Activated CD8-positive, alpha-beta memory T cell treated with anti-CD3 and anti-CD28 coated beads for 36 hours (primary cell): ENCODE data around the gene COL24A1. TPM values are rescaled to one million over a fixed set of nuclear protein-coding genes. Genes with fewer than 3 reads are reported as not detected.
"Not testable (repeated sequence)": the region's sequence is repeated elsewhere in the genome, so short reads cannot be mapped to it uniquely, and the experiment has no call there.

Experiments used
- CTCF ChIA-PET: fragments of 350-600 bp; sonication (Branson Sonifier 250); formaldehyde crosslinking; loops from one replicate; lab custom pipeline; 2021; ENCODE audit warnings: antibody characterized with exemption; lab: Charles Lee
- POLR2A ChIA-PET: fragments of 350-600 bp; sonication (Branson Sonifier 250); formaldehyde crosslinking; loops from one replicate; lab custom pipeline; 2021; ENCODE audit warnings: antibody characterized with exemption; lab: Charles Lee
- total RNA-seq, 2 experiments: library from RNA; stranded (reverse); gene quantifications; one replicate each; pipeline ENCODE4 v1.2.3, GENCODE V29; 2021

COL24A1 gene
- total RNA-seq, 2 experiments from 2014 or later: not detected

GRCh38 chr1:86018283-86018923, 138.2 kb downstream of the COL24A1 start:
- ChIA-PET POLR2A (no interaction called here), CTCF (interaction anchor here (1.2 kb wide), 1 partner anchor 10 kb away, joined by 5 read pairs; no protein-coding TSS in a partner anchor)

- POLR2A ChIA-PET: no interaction called here
- CTCF ChIA-PET: interaction anchor here (0.9 kb wide), 1 partner anchor 107 kb away, joined by 3 read pairs; no protein-coding TSS in a partner anchor
Measured at GRCh38 chr1:86016076-86016759, 140.4 kb downstream of the COL24A1 start.

- ChIA-PET POLR2A (no interaction called here), CTCF (interaction anchor here (0.6 to 0.9 kb wide), 2 partner anchors 30 to 106 kb away, joined by 3 read pairs; no protein-coding TSS in a partner anchor)
Measured at GRCh38 chr1:86015375-86015774, 141.2 kb downstream of the COL24A1 start.

- ChIA-PET CTCF (no interaction called here), POLR2A (no interaction called here)
Measured at GRCh38 chr1:86000601-86001000, 156.0 kb downstream of the COL24A1 start.

- ChIA-PET POLR2A (no interaction called here), CTCF (no interaction called here)
Measured at GRCh38 chr1:85998105-85998855, 158.3 kb downstream of the COL24A1 start.

GRCh38 chr1:85992791-85993190, 163.8 kb downstream of the COL24A1 start:
- POLR2A ChIA-PET: no interaction called here
- CTCF ChIA-PET: no interaction called here

- CTCF ChIA-PET: no interaction called here
- POLR2A ChIA-PET: no interaction called here
Measured at GRCh38 chr1:85991261-85991660, 165.3 kb downstream of the COL24A1 start.

GRCh38 chr1:85984636-85985035, 171.9 kb downstream of the COL24A1 start:
- ChIA-PET CTCF (no interaction called here), POLR2A (no interaction called here)

GRCh38 chr1:85983316-85983715, 173.3 kb downstream of the COL24A1 start:
- POLR2A ChIA-PET: no interaction called here

GRCh38 chr1:85976516-85977205, 179.9 kb downstream of the COL24A1 start:
- ChIA-PET CTCF (no interaction called here), POLR2A (no interaction called here)

More at GRCh38 chr1:85983316-85983715, 173.3 kb downstream of the COL24A1 start:
- CTCF ChIA-PET: no interaction called here

GRCh38 chr1:85975912-85976371, 180.6 kb downstream of the COL24A1 start:
- ChIA-PET CTCF (no interaction called here), POLR2A (no interaction called here)

GRCh38 chr1:85962457-85962856, 194.1 kb downstream of the COL24A1 start:
- CTCF ChIA-PET: no interaction called here

GRCh38 chr1:85957760-85958159, 198.8 kb downstream of the COL24A1 start:
- ChIA-PET POLR2A (no interaction called here), CTCF (no interaction called here)

More at GRCh38 chr1:85962457-85962856, 194.1 kb downstream of the COL24A1 start:
- POLR2A ChIA-PET: no interaction called here

GRCh38 chr1:85955218-85955617, 201.4 kb downstream of the COL24A1 start:
- POLR2A ChIA-PET, CTCF ChIA-PET: not testable (repeated sequence)

- CTCF ChIA-PET: no interaction called here
Measured at GRCh38 chr1:85952460-85952859, 204.1 kb downstream of the COL24A1 start.

GRCh38 chr1:85947186-85947585, 209.4 kb downstream of the COL24A1 start:
- POLR2A ChIA-PET: no interaction called here
- CTCF ChIA-PET: no interaction called here

More at GRCh38 chr1:85952460-85952859, 204.1 kb downstream of the COL24A1 start:
- POLR2A ChIA-PET: no interaction called here

GRCh38 chr1:85943945-85944344, 212.6 kb downstream of the COL24A1 start:
- ChIA-PET CTCF (no interaction called here), POLR2A (no interaction called here)

- CTCF ChIA-PET: no interaction called here
Measured at GRCh38 chr1:85943526-85943925, 213.0 kb downstream of the COL24A1 start.

GRCh38 chr1:85940656-85941306, 215.8 kb downstream of the COL24A1 start:
- ChIA-PET POLR2A (no interaction called here), CTCF (no interaction called here)

More at GRCh38 chr1:85943526-85943925, 213.0 kb downstream of the COL24A1 start:
- POLR2A ChIA-PET: no interaction called here
